Breast epithelium (tissue), 3 donors: ENCODE measurements around the gene WWOX.

Source experiments
- POLR2A ChIP-seq: fragments of 450-650 bp; IDR thresholded peaks from one replicate; pipeline ENCODE4 v1.6.1; 2016; ENCODE audit warnings: antibody characterized with exemption, mild to moderate bottlenecking, moderate library complexity
- TF ChIP-seq, protein P1 (sequence below), 3 donors: fragments of 450-650 bp; IDR thresholded peaks; one replicate each; pipeline ENCODE4 v1.5.1; 2016 to 2017; ENCODE audit warnings: antibody characterized with exemption in 3 of 3, mild to moderate bottlenecking in 3 of 3, moderate library complexity in 3 of 3

DNA sequence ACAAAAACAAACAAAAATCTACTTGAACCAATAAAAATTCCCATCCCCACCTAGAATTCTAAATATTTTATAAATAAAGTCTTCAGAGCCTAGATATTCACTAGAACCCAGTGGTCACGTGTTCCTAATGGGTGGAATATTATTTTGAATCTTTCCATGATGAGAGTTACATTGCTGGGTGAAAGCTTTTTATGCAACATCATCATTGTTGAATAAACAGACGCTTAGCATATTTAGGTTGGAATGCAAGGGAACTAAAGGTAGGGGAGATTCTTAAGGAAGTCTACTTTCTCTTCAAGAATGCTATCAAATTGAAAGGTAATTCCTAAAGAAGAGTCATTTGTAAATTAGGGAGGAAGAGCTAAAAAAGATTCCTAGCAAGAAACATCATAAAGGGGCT, 723.1 kb downstream of the WWOX start:
- TF ChIP-seq, protein P1, sequence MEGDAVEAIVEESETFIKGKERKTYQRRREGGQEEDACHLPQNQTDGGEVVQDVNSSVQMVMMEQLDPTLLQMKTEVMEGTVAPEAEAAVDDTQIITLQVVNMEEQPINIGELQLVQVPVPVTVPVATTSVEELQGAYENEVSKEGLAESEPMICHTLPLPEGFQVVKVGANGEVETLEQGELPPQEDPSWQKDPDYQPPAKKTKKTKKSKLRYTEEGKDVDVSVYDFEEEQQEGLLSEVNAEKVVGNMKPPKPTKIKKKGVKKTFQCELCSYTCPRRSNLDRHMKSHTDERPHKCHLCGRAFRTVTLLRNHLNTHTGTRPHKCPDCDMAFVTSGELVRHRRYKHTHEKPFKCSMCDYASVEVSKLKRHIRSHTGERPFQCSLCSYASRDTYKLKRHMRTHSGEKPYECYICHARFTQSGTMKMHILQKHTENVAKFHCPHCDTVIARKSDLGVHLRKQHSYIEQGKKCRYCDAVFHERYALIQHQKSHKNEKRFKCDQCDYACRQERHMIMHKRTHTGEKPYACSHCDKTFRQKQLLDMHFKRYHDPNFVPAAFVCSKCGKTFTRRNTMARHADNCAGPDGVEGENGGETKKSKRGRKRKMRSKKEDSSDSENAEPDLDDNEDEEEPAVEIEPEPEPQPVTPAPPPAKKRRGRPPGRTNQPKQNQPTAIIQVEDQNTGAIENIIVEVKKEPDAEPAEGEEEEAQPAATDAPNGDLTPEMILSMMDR (IDR thresholded peaks at IDR 0.05) = no peak
- TF ChIP-seq POLR2A = no peak
